SK-N-SH (cell line): Measurements from ENCODE around the gene EYA2. TPM values are rescaled to one million over a fixed set of nuclear protein-coding genes. Genes with fewer than 3 reads are reported as not detected.

ENCODE experiments used
- CTCF ChIA-PET: fragments of 300-600, 350-600 bp; formaldehyde crosslinking; extraction: SDS; loops from one replicate; lab custom pipeline; 2021; lab: Yijun Ruan, JAX
- POLR2A ChIA-PET: fragments of 350-600 bp; sonication (Branson Sonifier 250); formaldehyde crosslinking; extraction: SDS; loops from one replicate; lab custom pipeline; 2020; ENCODE audit warnings: antibody characterized with exemption, inconsistent platforms; lab: Yijun Ruan, JAX
- DNase-seq: peaks from one replicate; pipeline ENCODE4 v3.0.0; 2012
- H2AFZ ChIP-seq: fragments of 200-600 bp; sonication (generic); 2 replicates; pipeline ENCODE4 v1.8.1; 2016; ENCODE audit warnings: antibody characterized with exemption, mild to moderate bottlenecking, low read depth
- H3F3A ChIP-seq: fragments of 200-600 bp; sonication (generic); replicated peaks from 2 replicates; pipeline ENCODE3; 2016; ENCODE audit warnings: antibody characterized with exemption, mild to moderate bottlenecking; ENCODE audit not compliant: insufficient read depth
- H3K27ac ChIP-seq, 2 experiments: fragments of 200-500 bp in 1 of 2; fragments of 200-600 bp in 1 of 2; sonication (Bioruptor generic) in 1 of 2; sonication (generic), shearing (Covaris generic) in 1 of 2; 2 replicates each; pipeline versions ENCODE4 v1.5.1 to v1.6.1; 2014 to 2016; ENCODE audit warnings: low read depth in 2 of 2, inconsistent platforms in 1 of 2, low read length in 1 of 2, mild to moderate bottlenecking in 1 of 2, mixed read lengths in 1 of 2
- H3K27me3 ChIP-seq: fragments of 200-600 bp; sonication (generic), shearing (Covaris generic); 2 replicates; pipeline ENCODE4 v1.6.1; 2016; ENCODE audit warnings: mixed run types; ENCODE audit not compliant: insufficient read depth
- H3K36me3 ChIP-seq, 2 experiments: fragments of 200-500 bp in 1 of 2; fragments of 200-600 bp in 1 of 2; sonication (Bioruptor generic) in 1 of 2; sonication (generic) in 1 of 2; replicated peaks in 1 of 2; 2 replicates each; pipeline versions ENCODE3 to v1.5.1; 2014 to 2016; ENCODE audit warnings: low read length in 1 of 2, mild to moderate bottlenecking in 1 of 2; ENCODE audit not compliant: insufficient read depth in 2 of 2, control insufficient read depth in 1 of 2
- H3K4me1 ChIP-seq, 2 experiments: fragments of 200-500 bp in 1 of 2; fragments of 200-600 bp in 1 of 2; sonication (Bioruptor generic) in 1 of 2; sonication (generic), shearing (Covaris generic) in 1 of 2; 2 replicates each; pipeline versions ENCODE4 v1.5.1 to v1.6.1; 2014 to 2016; ENCODE audit warnings: low read depth in 1 of 2, low read length in 1 of 2, mixed run types in 1 of 2; ENCODE audit not compliant: insufficient read depth in 2 of 2, control insufficient read depth in 1 of 2
- H3K4me2 ChIP-seq: fragments of 200-600 bp; sonication (generic), shearing (Covaris generic); 2 replicates; pipeline ENCODE4 v1.6.1; 2017; ENCODE audit warnings: mixed run types
- H3K4me3 ChIP-seq, 2 experiments: fragments of 200-500 bp in 1 of 2; fragments of 200-600 bp in 1 of 2; sonication (Bioruptor generic) in 1 of 2; sonication (generic), shearing (Covaris generic) in 1 of 2; 2 replicates each; pipeline versions ENCODE4 v1.5.1 to v1.8.1; 2014 to 2016; ENCODE audit warnings: low read depth in 2 of 2, inconsistent platforms in 1 of 2, low read length in 1 of 2, mild to moderate bottlenecking in 1 of 2, mixed read lengths in 1 of 2, moderate library complexity in 1 of 2
- H3K79me2 ChIP-seq: fragments of 200-600 bp; sonication (generic); 2 replicates; pipeline ENCODE4 v1.8.1; 2017; ENCODE audit warnings: mild to moderate bottlenecking; ENCODE audit not compliant: insufficient read depth
- H3K9ac ChIP-seq: fragments of 200-600 bp; sonication (generic); 2 replicates; pipeline ENCODE4 v1.6.1; 2017; ENCODE audit warnings: mixed run types
- H3K9me2 ChIP-seq: fragments of 200-600 bp; sonication (generic); 2 replicates; pipeline ENCODE4 v1.6.1; 2017; ENCODE audit warnings: mixed run types
- H3K9me3 ChIP-seq: fragments of 200-600 bp; sonication (generic); 2 replicates; pipeline ENCODE4 v1.6.1; 2017; ENCODE audit warnings: mixed run types, mild to moderate bottlenecking, moderate library complexity
- H4K20me1 ChIP-seq: fragments of 200-600 bp; sonication (generic); 2 replicates; pipeline ENCODE4 v1.6.1; 2017; ENCODE audit warnings: mild to moderate bottlenecking, mixed run types; ENCODE audit not compliant: insufficient read depth
- CHD2 ChIP-seq: fragments of 150-350 bp; IDR thresholded peaks from 2 replicates; pipeline ENCODE4 v1.6.1; 2018; ENCODE audit warnings: low read length; ENCODE audit not compliant: partially characterized antibody
- ELF1 ChIP-seq: IDR thresholded peaks from 2 replicates; pipeline ENCODE4 v1.4.0; 2012
- EZH2phosphoT487 ChIP-seq: fragments of 200-600 bp; sonication (generic); IDR thresholded peaks from 2 replicates; pipeline ENCODE4 v1.6.1; 2017; ENCODE audit warnings: low read depth, mixed run types, mild to moderate bottlenecking, antibody characterized with exemption, moderate library complexity, borderline replicate concordance
- FOSL2 ChIP-seq: IDR thresholded peaks from 2 replicates; pipeline ENCODE4 v1.4.0; 2012; ENCODE audit warnings: low read depth, mild to moderate bottlenecking, moderate library complexity, borderline replicate concordance
- FOXJ3 ChIP-seq: sonication (generic); formaldehyde crosslinking; IDR thresholded peaks from 2 replicates; pipeline ENCODE4 v1.5.1; 2020; ENCODE audit warnings: mild to moderate bottlenecking, missing genetic modification reagents
- FOXM1 ChIP-seq: IDR thresholded peaks from 2 replicates; pipeline ENCODE4 v1.4.0; 2012; ENCODE audit warnings: low read depth, mild to moderate bottlenecking
- GABPA ChIP-seq: IDR thresholded peaks from 2 replicates; pipeline ENCODE4 v1.4.0; 2012; ENCODE audit warnings: low read depth, mild to moderate bottlenecking
- GATA2 ChIP-seq: sonication (generic); formaldehyde crosslinking; IDR thresholded peaks from 2 replicates; pipeline ENCODE4 v1.5.0; 2020; ENCODE audit warnings: mild to moderate bottlenecking, missing genetic modification reagents
- JUND ChIP-seq: IDR thresholded peaks from 2 replicates; pipeline ENCODE4 v1.4.0; 2012
- MEF2A ChIP-seq: IDR thresholded peaks from 2 replicates; pipeline ENCODE4 v1.4.0; 2012; ENCODE audit warnings: low read depth, borderline replicate concordance
- MXI1 ChIP-seq: IDR thresholded peaks from 2 replicates; pipeline ENCODE4 v1.6.1; 2012; ENCODE audit warnings: mild to moderate bottlenecking, low read depth, low read length, improper control_type of control experiment
- NFIC ChIP-seq: IDR thresholded peaks from 2 replicates; pipeline ENCODE4 v1.4.0; 2012; ENCODE audit warnings: borderline replicate concordance
- NRF1 ChIP-seq: IDR thresholded peaks from 2 replicates; pipeline ENCODE4 v1.6.1; 2012; ENCODE audit warnings: low read depth, mild to moderate bottlenecking, low read length
- POLR2AphosphoS5 ChIP-seq: IDR thresholded peaks from 2 replicates; pipeline ENCODE4 v1.6.1; 2012; ENCODE audit warnings: low read depth, low read length
- RCOR1 ChIP-seq: fragments of 150-350 bp; IDR thresholded peaks from 2 replicates; pipeline ENCODE4 v1.6.1; 2017; ENCODE audit warnings: antibody characterized with exemption, low read length
- RXRA ChIP-seq: IDR thresholded peaks from 2 replicates; pipeline ENCODE4 v1.4.0; 2012; ENCODE audit warnings: low read depth, mild to moderate bottlenecking, borderline replicate concordance
- SIN3A ChIP-seq: IDR thresholded peaks from 2 replicates; pipeline ENCODE4 v1.6.1; 2012; ENCODE audit warnings: low read depth, mild to moderate bottlenecking, low read length, moderate library complexity, borderline replicate concordance
- SMC3 ChIP-seq: IDR thresholded peaks from 2 replicates; pipeline ENCODE4 v1.6.1; 2012; ENCODE audit warnings: low read depth, low read length, improper control_type of control experiment
- TAF1 ChIP-seq: IDR thresholded peaks from 2 replicates; pipeline ENCODE4 v1.6.1; 2012; ENCODE audit warnings: low read depth, mild to moderate bottlenecking, low read length, moderate library complexity, borderline replicate concordance
- TCF12 ChIP-seq: IDR thresholded peaks from 2 replicates; pipeline ENCODE4 v1.4.0; 2012
- YY1 ChIP-seq: IDR thresholded peaks from 2 replicates; pipeline ENCODE4 v1.4.0; 2012; ENCODE audit warnings: low read depth, mild to moderate bottlenecking
- WGBS: methylation state at CpG from one replicate; pipeline ENCODE4 v1.1.6; 2017; ENCODE audit warnings: low lambda C conversion rate; 5-methylcytosine and 5-hydroxymethylcytosine counted together
- polyA plus RNA-seq, 3 experiments: library from polyadenylated mRNA; depleted of rRNA; stranded (reverse); fragments of >200 nt; gene quantifications; 2 replicates each; pipeline ENCODE4 v1.2.3, GENCODE V29; 2012
- TF ChIP-seq, protein P1 (sequence below): IDR thresholded peaks from 2 replicates; pipeline ENCODE4; 2012
- TF ChIP-seq, protein P2 (sequence below): IDR thresholded peaks from 2 replicates; pipeline ENCODE4 v1.4.0; 2012; ENCODE audit warnings: low read depth
- TF ChIP-seq, protein P3 (sequence below): IDR thresholded peaks from 2 replicates; pipeline ENCODE4 v1.6.1; 2012; ENCODE audit warnings: mild to moderate bottlenecking, low read depth, low read length, moderate library complexity
- TF ChIP-seq, protein P4 (sequence below): IDR thresholded peaks from 2 replicates; pipeline ENCODE4 v1.4.0; 2012; ENCODE audit warnings: low read depth, borderline replicate concordance

EYA2 gene
- polyA plus RNA-seq, 1 of the 3 experiments (the other 2 are of a cell fraction), result 0.05 TPM

DNA sequence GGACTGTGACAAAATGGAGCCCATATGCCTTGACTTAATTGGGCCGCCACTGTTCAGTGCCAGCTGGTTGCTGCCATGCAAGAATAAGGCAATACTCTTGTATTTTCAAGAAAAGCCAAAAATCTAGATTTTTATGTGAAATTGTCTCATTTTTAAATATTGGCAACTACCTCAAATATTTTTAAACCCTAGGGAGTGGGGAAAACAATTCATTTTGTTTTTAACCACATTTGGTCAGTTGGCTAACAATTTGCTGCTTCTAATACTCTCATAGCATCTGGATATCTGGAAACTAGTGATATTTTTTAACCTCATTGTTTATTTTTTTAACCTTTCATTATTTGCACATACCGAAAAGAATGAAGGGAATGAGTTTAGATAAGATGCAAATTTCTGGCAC is 91.0 kb downstream of the EYA2 start:
- Histone ChIP-seq H2AFZ (no peak overlapping the region), H3K4me1 (no peaks in the 10 kb centered on the region), H3K27ac (no peak overlapping the region), H3K9me3 (no peaks in the 10 kb centered on the region), H3K9ac (no peak overlapping the region), H3K9me2 (no peaks in the 10 kb centered on the region), H3K27me3 (no peaks in the 10 kb centered on the region), H3F3A (no peaks in the 10 kb centered on the region), H4K20me1 (no peaks in the 10 kb centered on the region), H3K4me2 (no peak overlapping the region), H3K36me3 (no peaks in the 10 kb centered on the region), H3K4me3 (no peak overlapping the region), H3K79me2 (no peaks in the 10 kb centered on the region)
- no peak for DNase-seq
- WGBS, result 45% methylated on average over 2 of the region's 2 CpGs
- CTCF ChIA-PET, result no interaction called here
- no peak for TF ChIP-seq RXRA
- TF ChIP-seq FOSL2, result no peak
- TF ChIP-seq POLR2AphosphoS5, result no peak
- TF ChIP-seq YY1, result no peak
- TF ChIP-seq JUND, result no peak
- no peak for TF ChIP-seq SMC3
- TF ChIP-seq EZH2phosphoT487, result no peak
- no peak for TF ChIP-seq ELF1
- TF ChIP-seq FOXJ3 (CRISPR knock-in tag), result no peak
- no peak for TF ChIP-seq MXI1
- no peak for TF ChIP-seq NFIC
- no peak for TF ChIP-seq TCF12
- no peak for TF ChIP-seq NRF1
- no peak for TF ChIP-seq FOXM1
- TF ChIP-seq, protein P1, sequence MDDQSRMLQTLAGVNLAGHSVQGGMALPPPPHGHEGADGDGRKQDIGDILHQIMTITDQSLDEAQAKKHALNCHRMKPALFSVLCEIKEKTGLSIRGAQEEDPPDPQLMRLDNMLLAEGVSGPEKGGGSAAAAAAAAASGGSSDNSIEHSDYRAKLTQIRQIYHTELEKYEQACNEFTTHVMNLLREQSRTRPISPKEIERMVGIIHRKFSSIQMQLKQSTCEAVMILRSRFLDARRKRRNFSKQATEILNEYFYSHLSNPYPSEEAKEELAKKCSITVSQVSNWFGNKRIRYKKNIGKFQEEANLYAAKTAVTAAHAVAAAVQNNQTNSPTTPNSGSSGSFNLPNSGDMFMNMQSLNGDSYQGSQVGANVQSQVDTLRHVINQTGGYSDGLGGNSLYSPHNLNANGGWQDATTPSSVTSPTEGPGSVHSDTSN, result no peak
- TF ChIP-seq MEF2A, result no peak
- no peak for TF ChIP-seq CHD2
- TF ChIP-seq, protein P2, sequence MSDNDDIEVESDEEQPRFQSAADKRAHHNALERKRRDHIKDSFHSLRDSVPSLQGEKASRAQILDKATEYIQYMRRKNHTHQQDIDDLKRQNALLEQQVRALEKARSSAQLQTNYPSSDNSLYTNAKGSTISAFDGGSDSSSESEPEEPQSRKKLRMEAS, result no peak
- no peak for TF ChIP-seq SIN3A
- no peak for TF ChIP-seq RCOR1
- POLR2A ChIA-PET, result no interaction called here

DNA sequence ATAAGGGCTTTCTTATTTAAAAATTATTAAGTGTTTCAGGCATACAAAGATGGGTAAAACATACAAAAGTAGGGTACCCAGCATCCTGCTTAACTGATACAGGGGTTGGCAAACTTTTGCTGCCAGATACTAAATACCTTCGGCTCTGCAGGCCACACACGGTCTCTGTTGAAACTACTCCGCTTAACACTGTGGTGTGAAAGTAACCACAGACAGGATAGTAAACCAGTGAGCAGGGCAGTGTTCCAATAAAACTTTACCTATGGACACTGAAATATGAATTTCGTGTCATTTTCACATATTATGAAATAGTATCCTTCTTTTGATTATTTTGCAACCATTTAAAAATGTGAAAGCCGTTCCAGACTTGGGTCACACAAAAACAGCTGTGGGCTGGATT is 92.4 kb downstream of the EYA2 start:
- H2AFZ ChIP-seq, result no peak overlapping the region
- no peaks in the 10 kb centered on the region for H3K9me2 ChIP-seq
- no peak overlapping the region for H3K4me2 ChIP-seq
- 62% methylated on average over 5 of the region's 5 CpGs for WGBS
- H3K4me1 ChIP-seq, result no peaks in the 10 kb centered on the region
- no peak for DNase-seq
- CTCF ChIA-PET, result no interaction called here
- no peaks in the 10 kb centered on the region for H3K79me2 ChIP-seq
- no peaks in the 10 kb centered on the region for H3K36me3 ChIP-seq
- no peaks in the 10 kb centered on the region for H3K27me3 ChIP-seq
- POLR2A ChIA-PET, result no interaction called here
- no peak overlapping the region for H3K4me3 ChIP-seq
- no peaks in the 10 kb centered on the region for H3F3A ChIP-seq
- H3K9ac ChIP-seq, result no peak overlapping the region
- no peaks in the 10 kb centered on the region for H3K9me3 ChIP-seq
- H4K20me1 ChIP-seq, result no peaks in the 10 kb centered on the region
- H3K27ac ChIP-seq, result no peak overlapping the region
- TF ChIP-seq RXRA (no peak), SMC3 (no peak), NRF1 (no peak), GATA2 (CRISPR knock-in tag) (no peak), EZH2phosphoT487 (no peak), GABPA (no peak), TAF1 (no peak)
- TF ChIP-seq, protein P3, sequence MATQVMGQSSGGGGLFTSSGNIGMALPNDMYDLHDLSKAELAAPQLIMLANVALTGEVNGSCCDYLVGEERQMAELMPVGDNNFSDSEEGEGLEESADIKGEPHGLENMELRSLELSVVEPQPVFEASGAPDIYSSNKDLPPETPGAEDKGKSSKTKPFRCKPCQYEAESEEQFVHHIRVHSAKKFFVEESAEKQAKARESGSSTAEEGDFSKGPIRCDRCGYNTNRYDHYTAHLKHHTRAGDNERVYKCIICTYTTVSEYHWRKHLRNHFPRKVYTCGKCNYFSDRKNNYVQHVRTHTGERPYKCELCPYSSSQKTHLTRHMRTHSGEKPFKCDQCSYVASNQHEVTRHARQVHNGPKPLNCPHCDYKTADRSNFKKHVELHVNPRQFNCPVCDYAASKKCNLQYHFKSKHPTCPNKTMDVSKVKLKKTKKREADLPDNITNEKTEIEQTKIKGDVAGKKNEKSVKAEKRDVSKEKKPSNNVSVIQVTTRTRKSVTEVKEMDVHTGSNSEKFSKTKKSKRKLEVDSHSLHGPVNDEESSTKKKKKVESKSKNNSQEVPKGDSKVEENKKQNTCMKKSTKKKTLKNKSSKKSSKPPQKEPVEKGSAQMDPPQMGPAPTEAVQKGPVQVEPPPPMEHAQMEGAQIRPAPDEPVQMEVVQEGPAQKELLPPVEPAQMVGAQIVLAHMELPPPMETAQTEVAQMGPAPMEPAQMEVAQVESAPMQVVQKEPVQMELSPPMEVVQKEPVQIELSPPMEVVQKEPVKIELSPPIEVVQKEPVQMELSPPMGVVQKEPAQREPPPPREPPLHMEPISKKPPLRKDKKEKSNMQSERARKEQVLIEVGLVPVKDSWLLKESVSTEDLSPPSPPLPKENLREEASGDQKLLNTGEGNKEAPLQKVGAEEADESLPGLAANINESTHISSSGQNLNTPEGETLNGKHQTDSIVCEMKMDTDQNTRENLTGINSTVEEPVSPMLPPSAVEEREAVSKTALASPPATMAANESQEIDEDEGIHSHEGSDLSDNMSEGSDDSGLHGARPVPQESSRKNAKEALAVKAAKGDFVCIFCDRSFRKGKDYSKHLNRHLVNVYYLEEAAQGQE, result no peak
- TF ChIP-seq, protein P2, result no peak
- TF ChIP-seq, protein P4, sequence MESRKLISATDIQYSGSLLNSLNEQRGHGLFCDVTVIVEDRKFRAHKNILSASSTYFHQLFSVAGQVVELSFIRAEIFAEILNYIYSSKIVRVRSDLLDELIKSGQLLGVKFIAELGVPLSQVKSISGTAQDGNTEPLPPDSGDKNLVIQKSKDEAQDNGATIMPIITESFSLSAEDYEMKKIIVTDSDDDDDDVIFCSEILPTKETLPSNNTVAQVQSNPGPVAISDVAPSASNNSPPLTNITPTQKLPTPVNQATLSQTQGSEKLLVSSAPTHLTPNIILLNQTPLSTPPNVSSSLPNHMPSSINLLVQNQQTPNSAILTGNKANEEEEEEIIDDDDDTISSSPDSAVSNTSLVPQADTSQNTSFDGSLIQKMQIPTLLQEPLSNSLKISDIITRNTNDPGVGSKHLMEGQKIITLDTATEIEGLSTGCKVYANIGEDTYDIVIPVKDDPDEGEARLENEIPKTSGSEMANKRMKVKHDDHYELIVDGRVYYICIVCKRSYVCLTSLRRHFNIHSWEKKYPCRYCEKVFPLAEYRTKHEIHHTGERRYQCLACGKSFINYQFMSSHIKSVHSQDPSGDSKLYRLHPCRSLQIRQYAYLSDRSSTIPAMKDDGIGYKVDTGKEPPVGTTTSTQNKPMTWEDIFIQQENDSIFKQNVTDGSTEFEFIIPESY, result no peak
